ENCODE results near the gene EXOC4. TPM values are rescaled to one million over a fixed set of nuclear protein-coding genes. Genes with fewer than 3 reads are reported as not detected.

EXOC4 gene
- total RNA-seq, 1 experiment from 2014 or later = 75.8 TPM

- H2BK5ac ChIP-seq (ENCODE audit: insufficient read length, low read length) = no peak overlapping the region
- DNase-seq = no peak
- peaks cover 2% of the 10 kb centered on the region; the same call in 1 of the 2 replicates for H3K4me1 ChIP-seq (ENCODE audit: insufficient read depth, low read length)
- no peaks in the 10 kb centered on the region for H3K79me2 ChIP-seq (ENCODE audit: insufficient read depth, low read length)
- H3K4me2 ChIP-seq (ENCODE audit: insufficient read depth, insufficient read length, low read length) = no peak overlapping the region
- H2BK15ac ChIP-seq (ENCODE audit: low read depth, low read length) = no peak overlapping the region
- H2AFZ ChIP-seq (ENCODE audit: low read length) = no peak overlapping the region
- H3K9ac ChIP-seq (ENCODE audit: extremely low read depth, insufficient read length, low read length) = no peak overlapping the region
- H4K8ac ChIP-seq (replicated peaks; ENCODE audit: insufficient read length, low read depth, low read length) = no peak overlapping the region
- H3K27ac ChIP-seq (ENCODE audit: insufficient read length, low read depth, low read length) = no peak overlapping the region
- Mint-ChIP-seq H3K27me3 (ENCODE audit: low read depth) (no peaks in the 10 kb centered on the region), H3K27ac (no peak overlapping the region), H3K4me1 (peaks cover 3% of the 10 kb centered on the region in 2 experiments; a peak in 2 of 4 replicates), H3K36me3 (ENCODE audit: insufficient read depth in 1 of 3, low read depth in 3 of 3) (no peaks in the 10 kb centered on the region), H3K4me3 (no peak overlapping the region), H3K9me3 (no peaks in the 10 kb centered on the region)
- WGBS (ENCODE audit: extremely low coverage, insufficient read length, low lambda C conversion rate) = no CpG with 5 or more reads among the region's 4 CpGs
- no peak overlapping the region for H3K18ac ChIP-seq (ENCODE audit: insufficient read length, low read depth, low read length)
- no peaks in the 10 kb centered on the region for H3K79me1 ChIP-seq (ENCODE audit: insufficient read depth, low read depth, low read length, poor library complexity, severe bottlenecking)
- no peaks in the 10 kb centered on the region for H3K9me3 ChIP-seq (ENCODE audit: control insufficient read depth, low read depth, low read length)
- H3K56ac ChIP-seq (ENCODE audit: insufficient read length, low read depth, low read length) = no peak overlapping the region
- H4K20me1 ChIP-seq (ENCODE audit: control insufficient read depth, insufficient read depth, insufficient read length) = no peaks in the 10 kb centered on the region
- H2BK12ac ChIP-seq (ENCODE audit: insufficient read length, low read depth, low read length) = no peak overlapping the region
- H2AK5ac ChIP-seq (ENCODE audit: insufficient read length, low read length) = no peak overlapping the region
- no peak overlapping the region for H3K23ac ChIP-seq (ENCODE audit: insufficient read length, low read depth, low read length)
- no peaks in the 10 kb centered on the region for H3K27me3 ChIP-seq (ENCODE audit: insufficient read depth, low read length)
- H3K4ac ChIP-seq (ENCODE audit: low read depth, low read length) = no peak overlapping the region
- H3K23me2 ChIP-seq (ENCODE audit: insufficient read length, low read depth, low read length, poor library complexity, severe bottlenecking) = no peaks in the 10 kb centered on the region
- no peak overlapping the region for H4K5ac ChIP-seq (ENCODE audit: insufficient read length, low read depth, low read length)
- H4K91ac ChIP-seq (ENCODE audit: insufficient read length, low read depth, low read length) = no peak overlapping the region
- TF ChIP-seq, protein P1, sequence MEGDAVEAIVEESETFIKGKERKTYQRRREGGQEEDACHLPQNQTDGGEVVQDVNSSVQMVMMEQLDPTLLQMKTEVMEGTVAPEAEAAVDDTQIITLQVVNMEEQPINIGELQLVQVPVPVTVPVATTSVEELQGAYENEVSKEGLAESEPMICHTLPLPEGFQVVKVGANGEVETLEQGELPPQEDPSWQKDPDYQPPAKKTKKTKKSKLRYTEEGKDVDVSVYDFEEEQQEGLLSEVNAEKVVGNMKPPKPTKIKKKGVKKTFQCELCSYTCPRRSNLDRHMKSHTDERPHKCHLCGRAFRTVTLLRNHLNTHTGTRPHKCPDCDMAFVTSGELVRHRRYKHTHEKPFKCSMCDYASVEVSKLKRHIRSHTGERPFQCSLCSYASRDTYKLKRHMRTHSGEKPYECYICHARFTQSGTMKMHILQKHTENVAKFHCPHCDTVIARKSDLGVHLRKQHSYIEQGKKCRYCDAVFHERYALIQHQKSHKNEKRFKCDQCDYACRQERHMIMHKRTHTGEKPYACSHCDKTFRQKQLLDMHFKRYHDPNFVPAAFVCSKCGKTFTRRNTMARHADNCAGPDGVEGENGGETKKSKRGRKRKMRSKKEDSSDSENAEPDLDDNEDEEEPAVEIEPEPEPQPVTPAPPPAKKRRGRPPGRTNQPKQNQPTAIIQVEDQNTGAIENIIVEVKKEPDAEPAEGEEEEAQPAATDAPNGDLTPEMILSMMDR (conservative IDR thresholded peaks at IDR 0.05) = no peak
- no peak overlapping the region for H3K14ac ChIP-seq (ENCODE audit: insufficient read depth, low read length)
- H2BK20ac ChIP-seq (ENCODE audit: low read depth, low read length, poor library complexity, severe bottlenecking) = no peak overlapping the region
- H3T11ph ChIP-seq (ENCODE audit: low read length) = no peak overlapping the region
- no peak overlapping the region for H2BK120ac ChIP-seq (ENCODE audit: low read depth, low read length, poor library complexity, severe bottlenecking)
These were observed 298.6 kb downstream of the EXOC4 start for GRCh38 chr7:133551466-133551865.
